Epithelial cell of proximal tubule (primary cell): ENCODE measurements around the gene ITGA11. TPM values are rescaled to one million over a fixed set of nuclear protein-coding genes. Genes with fewer than 3 reads are reported as not detected.

ENCODE experiments used
- DNase-seq: peaks from one replicate; pipeline ENCODE4 v3.0.0-alpha.2; 2011; ENCODE audit warnings: low read depth
- H3K4me3 ChIP-seq: 2 replicates; pipeline ENCODE4 v1.5.1; 2011; ENCODE audit warnings: low read depth, mild to moderate bottlenecking, low read length
- CTCF ChIP-seq: conservative IDR thresholded peaks from 2 replicates; pipeline ENCODE4 v1.5.1; 2012; ENCODE audit warnings: low read depth, mild to moderate bottlenecking, low read length
- total RNA-seq: library from RNA; depleted of rRNA; stranded (reverse); fragments of >200 nt; gene quantifications from 2 replicates; pipeline ENCODE4 v1.2.3, GENCODE V29; 2015

Gene ITGA11
- total RNA-seq, 1 donor from 2014 or later, result 1.6 TPM

GRCh38 chr15:68449389-68449788, 17.4 kb upstream of the ITGA11 start:
- no peak for TF ChIP-seq CTCF
- no peak for DNase-seq
- H3K4me3 ChIP-seq, result no peak overlapping the region

DNA sequence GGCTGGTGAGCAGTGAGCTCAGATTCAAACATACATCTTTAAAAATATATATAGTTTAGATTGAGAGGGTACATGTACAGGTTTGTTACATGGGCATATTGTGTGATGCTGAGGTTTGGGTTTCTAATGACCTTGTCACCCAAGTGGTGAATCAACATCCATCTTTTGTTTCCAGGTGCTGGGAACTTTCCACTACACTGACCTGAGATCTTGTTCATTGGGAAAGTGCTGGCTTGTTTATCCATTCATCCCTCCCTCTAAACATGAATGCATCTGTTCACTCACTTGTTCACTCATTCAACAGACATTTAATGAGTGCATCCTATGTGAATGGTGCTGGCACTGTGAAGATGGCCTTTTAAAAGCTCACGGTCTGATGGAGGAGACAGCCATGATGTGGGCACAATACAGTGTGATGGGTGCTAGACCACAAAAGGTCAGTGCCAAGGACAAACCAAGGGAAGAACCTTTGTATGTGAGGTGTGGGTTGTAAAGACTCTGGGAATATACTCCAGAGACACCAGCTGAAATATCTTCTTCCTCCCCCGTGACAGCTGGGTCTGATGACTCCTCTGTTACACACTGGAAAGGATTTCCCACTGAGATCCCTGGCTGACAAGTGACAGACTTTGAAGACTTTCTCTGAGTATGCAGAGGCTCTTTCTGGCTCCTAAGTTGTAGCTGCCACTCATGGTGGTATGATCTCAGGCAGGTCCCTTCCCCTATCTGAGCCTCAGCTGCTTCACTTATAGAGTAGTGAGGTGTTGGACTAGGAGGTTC, 16.2 kb upstream of the ITGA11 start:
- no peak for TF ChIP-seq CTCF
- no peak for DNase-seq
- H3K4me3 ChIP-seq, result no peak overlapping the region

DNA sequence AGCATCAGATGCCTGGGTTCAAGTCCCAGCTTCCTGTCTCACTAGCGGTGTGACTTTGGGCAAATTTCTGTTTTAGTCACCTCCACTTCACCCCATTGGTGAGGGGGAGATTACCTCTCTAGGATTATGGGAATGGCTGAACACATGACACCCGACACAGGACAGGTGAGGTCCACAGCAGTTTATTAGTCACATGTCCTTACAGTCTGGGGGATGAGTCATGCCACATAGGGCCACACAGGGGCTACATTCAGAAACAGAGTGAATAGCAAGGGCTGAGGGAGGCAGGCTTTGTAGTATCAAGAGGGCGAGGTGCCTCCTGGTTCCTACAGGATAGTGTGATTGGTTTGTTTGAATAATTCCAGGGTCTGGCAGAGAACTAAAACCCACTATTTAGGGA, 15.2 kb upstream of the ITGA11 start:
- DNase-seq, result no peak
- no peak for TF ChIP-seq CTCF
- no peak overlapping the region for H3K4me3 ChIP-seq

DNA sequence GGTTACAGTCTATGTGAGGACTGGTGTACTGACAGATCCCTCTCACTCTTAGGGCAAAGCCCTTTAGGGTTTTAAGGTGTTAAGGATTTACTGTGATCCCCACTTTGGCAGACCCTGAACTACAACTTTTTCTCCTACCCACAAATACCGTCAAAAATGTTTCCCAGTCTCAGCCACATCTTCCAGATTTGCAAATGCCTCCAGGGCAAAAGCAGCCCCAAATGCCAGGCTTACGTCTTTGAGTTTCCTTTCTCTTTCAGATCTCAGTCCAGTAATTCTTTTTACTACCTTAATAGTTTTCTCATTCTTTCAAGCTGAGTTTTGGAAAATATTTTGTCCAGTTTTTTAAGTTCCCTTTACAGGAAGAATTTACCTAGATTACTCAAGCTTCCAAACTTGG, 13.4 kb upstream of the ITGA11 start:
- TF ChIP-seq CTCF, result no peak
- H3K4me3 ChIP-seq, result no peak overlapping the region
- DNase-seq, result no peak

DNA sequence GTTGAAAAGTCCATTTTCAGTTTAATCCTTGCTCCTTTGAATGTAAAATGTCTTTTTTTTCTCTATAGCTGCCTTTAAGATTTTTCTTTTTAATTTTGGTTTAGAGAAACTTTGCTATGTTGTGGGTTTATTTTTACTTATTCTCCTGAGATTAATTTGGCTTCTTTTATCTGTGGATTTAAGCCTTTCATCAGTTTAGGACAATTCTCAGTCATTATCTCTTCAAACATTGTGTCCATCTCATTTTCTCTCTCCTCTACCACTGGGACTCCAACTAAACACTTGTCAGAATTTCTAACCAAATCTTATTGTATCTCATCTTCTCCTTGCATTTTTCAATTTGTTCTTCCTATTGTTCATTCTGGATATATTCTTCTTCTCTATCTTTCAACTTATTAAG, 12.4 kb upstream of the ITGA11 start:
- no peak for TF ChIP-seq CTCF
- H3K4me3 ChIP-seq, result no peak overlapping the region
- no peak for DNase-seq

GRCh38 chr15:68442903-68443302, 10.9 kb upstream of the ITGA11 start:
- DNase-seq, result no peak
- TF ChIP-seq CTCF, result no peak
- no peak overlapping the region for H3K4me3 ChIP-seq

DNA sequence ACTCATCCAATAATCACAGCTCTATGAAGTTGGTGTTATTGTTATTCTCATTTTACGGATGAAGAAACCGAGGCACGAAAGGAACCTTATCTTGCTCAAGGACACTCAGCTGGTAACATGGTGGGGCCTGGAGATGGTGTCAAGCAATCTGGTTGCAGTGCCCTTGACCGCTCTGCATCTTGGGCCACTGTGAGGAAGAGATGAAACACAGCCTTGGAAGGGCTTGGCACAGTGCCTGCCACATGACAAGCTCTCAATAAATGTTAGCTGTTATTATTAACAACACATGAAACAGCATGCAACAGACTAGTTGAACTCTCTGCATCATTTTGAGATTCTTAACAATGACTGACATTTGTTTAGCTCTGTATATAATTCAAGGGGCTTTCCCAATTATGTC, 10.1 kb upstream of the ITGA11 start:
- DNase-seq, result no peak
- TF ChIP-seq CTCF, result no peak
- H3K4me3 ChIP-seq, result no peak overlapping the region
